Esophagus muscularis mucosa (tissue), 4 donors: ENCODE measurements around the gene ALKBH5. TPM values are rescaled to one million over a fixed set of nuclear protein-coding genes. Genes with fewer than 3 reads are reported as not detected.
A peak's percentile ranks its signal among the peaks of the same experiment; 100 is the strongest.

ENCODE experiments used
- DNase-seq: peaks from one replicate; pipeline ENCODE4 v3.0.0-alpha.2; 2017; ENCODE audit errors: extremely low spot score
- H3K27ac ChIP-seq, 4 donors: fragments of 200-600 bp; sonication (generic); replicated peaks in 1 of 4; 1 replicate in 3 of 4; 2 replicates in 1 of 4; pipeline ENCODE4 v1.5.1; 2016 to 2019; ENCODE audit warnings: mild to moderate bottlenecking in 1 of 4
- H3K27me3 ChIP-seq, 4 donors: fragments of 200-600 bp; sonication (generic); one replicate each; pipeline versions ENCODE4 v1.5.1 to v1.6.0; 2016 to 2019
- H3K36me3 ChIP-seq, 4 donors: fragments of 200-600 bp; sonication (generic); one replicate each; pipeline ENCODE4 v1.5.1; 2016 to 2019
- H3K4me1 ChIP-seq, 4 donors: fragments of 200-600 bp; sonication (generic); one replicate each; pipeline ENCODE4 v1.5.1; 2016 to 2019
- H3K4me3 ChIP-seq, 4 donors: fragments of 200-600 bp; sonication (generic); 1 replicate in 2 of 4; 2 replicates in 2 of 4; pipeline ENCODE4 v1.5.1; 2016 to 2019; ENCODE audit warnings: mild to moderate bottlenecking in 4 of 4, moderate library complexity in 1 of 4
- H3K9me3 ChIP-seq, 4 donors: fragments of 200-600 bp; sonication (generic); 1 replicate in 3 of 4; 2 replicates in 1 of 4; pipeline ENCODE4 v1.5.1; 2016 to 2019
- EP300 ChIP-seq: sonication (generic); formaldehyde crosslinking; IDR thresholded peaks from one replicate; pipeline ENCODE4 v1.6.1; 2017; ENCODE audit warnings: antibody characterized with exemption
- POLR2A ChIP-seq: fragments of 450-650 bp; IDR thresholded peaks from one replicate; pipeline ENCODE4 v1.6.1; 2017; ENCODE audit warnings: antibody characterized with exemption, moderate library complexity, mild to moderate bottlenecking, low read depth
- POLR2AphosphoS5 ChIP-seq, 2 donors: sonication (generic); formaldehyde crosslinking; IDR thresholded peaks; one replicate each; pipeline ENCODE4 v1.6.1; 2017; ENCODE audit warnings: antibody characterized with exemption in 2 of 2
- WGBS: methylation state at CpG from one replicate; pipeline ENCODE4 v1.1.5; 2018; 5-methylcytosine and 5-hydroxymethylcytosine counted together
- intact Hi-C: fragments of 100-400 bp; cut with DNase I; formaldehyde crosslinking; loops from one replicate; pipeline ENCODE4 v1.15.1; 2023
- total RNA-seq, 4 donors: library from RNA; depleted of rRNA; stranded (reverse); fragments of >200 nt; gene quantifications; one replicate each; pipeline versions ENCODE4 v1.1.0 to v1.2.1, GENCODE V29; 2016
- TF ChIP-seq, protein P1 (sequence below), 3 experiments: fragments of 200-600 bp in 2 of 3; fragments of 450-650 bp in 1 of 3; sonication (generic) in 2 of 3; IDR thresholded peaks; one replicate each; pipeline ENCODE4 v1.5.1; 2017 to 2019; ENCODE audit warnings: antibody characterized with exemption in 3 of 3, mild to moderate bottlenecking in 2 of 3, moderate library complexity in 1 of 3

The ALKBH5 gene
- total RNA-seq, 4 donors from 2014 or later, result 120 to 197 (median 151) TPM

DNA sequence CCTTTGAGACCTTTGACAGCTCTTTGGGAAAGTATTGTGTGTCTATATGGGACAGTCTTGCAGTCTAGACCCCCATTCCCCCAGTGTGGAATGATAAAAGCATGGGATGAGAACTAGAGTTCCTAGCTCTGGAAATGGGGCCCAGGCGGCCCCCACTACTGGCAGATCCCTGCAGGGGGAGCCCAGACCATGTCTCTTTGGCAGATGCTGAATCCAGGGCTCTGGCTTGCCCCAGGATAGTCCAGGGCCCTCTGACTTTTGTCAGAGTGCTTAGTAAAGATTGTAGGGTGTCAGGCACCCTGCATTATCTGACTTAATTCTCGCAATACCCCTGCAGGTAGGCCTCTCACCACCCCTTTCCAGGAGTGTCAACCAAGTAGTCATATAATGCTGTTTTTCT lies 8.3 kb downstream of the ALKBH5 start:
- Histone ChIP-seq H3K27me3 (no peaks in the 10 kb centered on the region), H3K9me3 (no peaks in the 10 kb centered on the region), H3K4me1 (peaks cover 85 to 98% (median 89%) of the 10 kb centered on the region in 4 donors), H3K27ac (peak overlapping the region in 2 of 4 donors; percentile 40 to 42), H3K36me3 (peaks cover 18 to 46% (median 32%) of the 10 kb centered on the region in 4 donors), H3K4me3 (no peak overlapping the region)
- intact Hi-C loops, result no loop called here
- 80% methylated on average over 1 of the region's 2 CpGs for WGBS
- DNase-seq, result no peak
- no peak for TF ChIP-seq POLR2A
- TF ChIP-seq, protein P1, sequence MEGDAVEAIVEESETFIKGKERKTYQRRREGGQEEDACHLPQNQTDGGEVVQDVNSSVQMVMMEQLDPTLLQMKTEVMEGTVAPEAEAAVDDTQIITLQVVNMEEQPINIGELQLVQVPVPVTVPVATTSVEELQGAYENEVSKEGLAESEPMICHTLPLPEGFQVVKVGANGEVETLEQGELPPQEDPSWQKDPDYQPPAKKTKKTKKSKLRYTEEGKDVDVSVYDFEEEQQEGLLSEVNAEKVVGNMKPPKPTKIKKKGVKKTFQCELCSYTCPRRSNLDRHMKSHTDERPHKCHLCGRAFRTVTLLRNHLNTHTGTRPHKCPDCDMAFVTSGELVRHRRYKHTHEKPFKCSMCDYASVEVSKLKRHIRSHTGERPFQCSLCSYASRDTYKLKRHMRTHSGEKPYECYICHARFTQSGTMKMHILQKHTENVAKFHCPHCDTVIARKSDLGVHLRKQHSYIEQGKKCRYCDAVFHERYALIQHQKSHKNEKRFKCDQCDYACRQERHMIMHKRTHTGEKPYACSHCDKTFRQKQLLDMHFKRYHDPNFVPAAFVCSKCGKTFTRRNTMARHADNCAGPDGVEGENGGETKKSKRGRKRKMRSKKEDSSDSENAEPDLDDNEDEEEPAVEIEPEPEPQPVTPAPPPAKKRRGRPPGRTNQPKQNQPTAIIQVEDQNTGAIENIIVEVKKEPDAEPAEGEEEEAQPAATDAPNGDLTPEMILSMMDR (IDR thresholded peaks at IDR 0.05), result peak; percentile 9 to 37 (median 19)

GRCh38 chr17:18194394-18194793 lies 10.8 kb downstream of the ALKBH5 start:
- TF ChIP-seq POLR2AphosphoS5 (IDR thresholded peaks at IDR 0.05) (no peak), EP300 (no peak), POLR2A (no peak)
- TF ChIP-seq, protein P1 (IDR thresholded peaks at IDR 0.05), result no peak
- Histone ChIP-seq H3K27me3 (no peaks in the 10 kb centered on the region), H3K27ac (no peak overlapping the region), H3K9me3 (no peaks in the 10 kb centered on the region), H3K4me3 (no peak overlapping the region), H3K36me3 (peaks cover 19 to 60% (median 54%) of the 10 kb centered on the region in 4 donors), H3K4me1 (peaks cover 85 to 98% (median 88%) of the 10 kb centered on the region in 4 donors)
- WGBS, result 94% methylated on average over 4 of the region's 4 CpGs
- intact Hi-C loops, result no loop called here
- no peak for DNase-seq

- Histone ChIP-seq H3K27ac (no peak overlapping the region), H3K27me3 (no peaks in the 10 kb centered on the region), H3K4me3 (no peak overlapping the region), H3K9me3 (no peaks in the 10 kb centered on the region), H3K4me1 (peaks cover 84 to 98% (median 87%) of the 10 kb centered on the region in 4 donors), H3K36me3 (peaks cover 19 to 64% (median 57%) of the 10 kb centered on the region in 4 donors)
- TF ChIP-seq POLR2AphosphoS5 (IDR thresholded peaks at IDR 0.05), result no peak
- TF ChIP-seq EP300, result no peak
- TF ChIP-seq POLR2A, result no peak
- TF ChIP-seq, protein P1 (IDR thresholded peaks at IDR 0.05), result no peak
- 65% methylated on average over 4 of the region's 4 CpGs for WGBS
- intact Hi-C loops, result no loop called here
- DNase-seq, result no peak
Observed at GRCh38 chr17:18194804-18195203, 11.2 kb downstream of the ALKBH5 start.

DNA sequence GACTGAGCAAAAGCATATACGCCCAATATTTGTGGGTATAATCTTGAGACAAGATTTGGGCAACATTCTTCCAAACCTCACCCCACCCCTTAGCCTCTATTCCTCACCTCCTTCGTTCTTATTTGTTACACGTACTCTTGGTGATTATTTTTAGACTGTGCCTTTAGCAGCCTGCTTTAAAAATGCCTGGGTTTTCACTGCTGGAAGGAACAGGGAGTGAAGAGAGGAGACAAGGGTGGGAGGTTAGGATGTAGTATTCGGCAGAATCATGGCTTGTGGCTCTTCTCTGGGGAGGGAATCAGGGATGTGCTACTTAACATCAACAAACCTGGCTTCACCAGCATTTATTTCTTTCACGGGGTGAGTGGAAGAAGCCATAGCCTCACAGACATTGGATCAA lies 11.6 kb downstream of the ALKBH5 start:
- TF ChIP-seq POLR2AphosphoS5 (IDR thresholded peaks at IDR 0.05), result no peak
- TF ChIP-seq EP300, result no peak
- no peak for TF ChIP-seq POLR2A
- TF ChIP-seq, protein P1 (IDR thresholded peaks at IDR 0.05), result no peak
- no peak for DNase-seq
- peaks cover 19 to 64% (median 59%) of the 10 kb centered on the region in 4 donors for H3K36me3 ChIP-seq
- WGBS, result 73% methylated on average over 5 of the region's 5 CpGs
- intact Hi-C loops, result no loop called here
- H3K27me3 ChIP-seq, result no peaks in the 10 kb centered on the region
- no peak overlapping the region for H3K4me3 ChIP-seq
- peaks cover 83 to 97% (median 87%) of the 10 kb centered on the region in 4 donors for H3K4me1 ChIP-seq
- H3K9me3 ChIP-seq, result no peaks in the 10 kb centered on the region
- H3K27ac ChIP-seq, result no peak overlapping the region
